A549 (cell line): ENCODE measurements around the gene CDC20. TPM values are rescaled to one million over a fixed set of nuclear protein-coding genes. Genes with fewer than 3 reads are reported as not detected.

Experiments used
- ATAC-seq, 2 experiments: fragments of 200-7000 bp in 1 of 2; fragments of >200 bp in 1 of 2; cut with Nextera tagmentation in 1 of 2; cut with Tn5 transposase in 1 of 2; 3 replicates each; pipeline versions ENCODE4 v1.8.0 to v1.9.1; 2018 to 2020; ENCODE audit warnings: mild to moderate bottlenecking in 1 of 2, moderate library complexity in 1 of 2
- CTCF ChIA-PET: fragments of 300-600 bp; sonication (Branson Sonifier 250); formaldehyde crosslinking; extraction: SDS; loops from one replicate; lab custom pipeline; 2021; ENCODE audit warnings: antibody characterized with exemption, inconsistent platforms; lab: Yijun Ruan, JAX
- POLR2A ChIA-PET: fragments of 350-600 bp; formaldehyde crosslinking; extraction: SDS; loops from one replicate; lab custom pipeline; 2021; ENCODE audit warnings: antibody characterized with exemption, inconsistent platforms; lab: Yijun Ruan, JAX
- DNase-seq, 2 experiments: peaks; one replicate each; pipeline versions ENCODE4 v3.0.0 to v3.0.0-alpha.2; 2011 to 2016; ENCODE audit warnings: low read depth in 1 of 2, low spot score in 1 of 2
- FAIRE-seq: peaks from 2 replicates; lab custom pipeline; 2011; peaks lifted over from hg19 to GRCh38; lab: Jason Lieb, UNC
- H3K27ac ChIP-seq, 2 experiments: fragments of >200 bp; sonication (Bioruptor Twin); formaldehyde crosslinking; 3 replicates each; pipeline ENCODE4 v1.5.1; 2016 to 2017
- H3K4me1 ChIP-seq: fragments of >200 bp; sonication (Bioruptor Twin); formaldehyde crosslinking; 3 replicates; pipeline ENCODE4 v1.6.1; 2016
- H3K4me2 ChIP-seq: fragments of >200 bp; sonication (Bioruptor Twin); formaldehyde crosslinking; 3 replicates; pipeline ENCODE4 v1.6.1; 2016
- H3K4me3 ChIP-seq: fragments of >200 bp; sonication (Bioruptor Twin); formaldehyde crosslinking; 3 replicates; pipeline ENCODE4 v1.5.1; 2016
- H3K9me3 ChIP-seq: fragments of >200 bp; sonication (Bioruptor Twin); formaldehyde crosslinking; 3 replicates; pipeline ENCODE4 v1.6.1; 2016
- ATOH8 ChIP-seq: fragments of 250-450 bp; sonication (Bioruptor Pico); IDR thresholded peaks from 2 replicates; pipeline ENCODE4 v1.5.0; 2020; ENCODE audit warnings: low read depth, mild to moderate bottlenecking, moderate library complexity
- BHLHE40 ChIP-seq: IDR thresholded peaks from 2 replicates; pipeline ENCODE4 v1.6.1; 2012; ENCODE audit warnings: low read depth, low read length, inconsistent platforms
- CBX2 ChIP-seq: fragments of 200-600 bp; sonication (generic); IDR thresholded peaks from 2 replicates; pipeline ENCODE4 v1.6.1; 2016; ENCODE audit warnings: low read depth, mild to moderate bottlenecking, borderline replicate concordance
- CEBPB ChIP-seq, 2 experiments: fragments of >200 bp in 1 of 2; sonication (Bioruptor Twin) in 1 of 2; formaldehyde crosslinking in 1 of 2; IDR thresholded peaks; 2 replicates each; pipeline ENCODE4 v1.6.1; 2012 to 2016
- CHD2 ChIP-seq: fragments of 150-350 bp; IDR thresholded peaks from 2 replicates; pipeline ENCODE4 v1.6.1; 2014; ENCODE audit warnings: low read length; ENCODE audit not compliant: partially characterized antibody
- E2F6 ChIP-seq: IDR thresholded peaks from 2 replicates; pipeline ENCODE4 v1.6.1; 2012; ENCODE audit warnings: low read depth, borderline replicate concordance
- EHMT2 ChIP-seq: fragments of 200-600 bp; sonication (generic); IDR thresholded peaks from 2 replicates; pipeline ENCODE4 v1.6.1; 2016; ENCODE audit warnings: antibody characterized with exemption, low read depth, mild to moderate bottlenecking, moderate library complexity
- EP300 ChIP-seq, 2 experiments: fragments of >200 bp; sonication (Bioruptor Twin); formaldehyde crosslinking; IDR thresholded peaks; 2 replicates in 1 of 2; 3 replicates in 1 of 2; pipeline ENCODE4 v1.6.1; 2016 to 2017
- FOSB ChIP-seq: fragments of 250-450 bp; sonication (Bioruptor Pico); IDR thresholded peaks from 2 replicates; pipeline ENCODE4 v1.5.0; 2020; ENCODE audit warnings: mild to moderate bottlenecking, moderate library complexity
- GATA3 ChIP-seq: IDR thresholded peaks from 2 replicates; pipeline ENCODE4 v1.6.1; 2012; ENCODE audit warnings: borderline replicate concordance
- HDAC2 ChIP-seq: fragments of 200-600 bp; sonication (generic); IDR thresholded peaks from 2 replicates; pipeline ENCODE4 v1.6.1; 2016
- HES2 ChIP-seq: fragments of >200 bp; sonication (Bioruptor Twin); formaldehyde crosslinking; IDR thresholded peaks from 2 replicates; pipeline ENCODE4 v1.6.1; 2016
- HOXB13 ChIP-seq: fragments of 250-450 bp; sonication (Bioruptor Pico); IDR thresholded peaks from 2 replicates; pipeline ENCODE4 v1.5.0; 2020; ENCODE audit warnings: low read depth, mild to moderate bottlenecking, moderate library complexity
- JUN ChIP-seq, 2 experiments: fragments of >200 bp; sonication (Bioruptor Twin); formaldehyde crosslinking; IDR thresholded peaks; 2 replicates in 1 of 2; 3 replicates in 1 of 2; pipeline ENCODE4 v1.6.1; 2016 to 2017
- JUNB ChIP-seq: fragments of >200 bp; sonication (Bioruptor Twin); formaldehyde crosslinking; IDR thresholded peaks from 2 replicates; pipeline ENCODE4 v1.6.1; 2016
- KDM5A ChIP-seq: fragments of 200-600 bp; sonication (generic); IDR thresholded peaks from 2 replicates; pipeline ENCODE4 v1.6.1; 2016; ENCODE audit warnings: antibody characterized with exemption, mild to moderate bottlenecking
- MAZ ChIP-seq: fragments of 150-350 bp; IDR thresholded peaks from 2 replicates; pipeline ENCODE4 v1.6.1; 2014; ENCODE audit warnings: antibody characterized with exemption, low read depth, low read length, borderline replicate concordance
- MYC ChIP-seq: IDR thresholded peaks from 2 replicates; pipeline ENCODE4 v1.6.1; 2012; ENCODE audit warnings: mild to moderate bottlenecking, inconsistent platforms, low read length, improper control_type of control experiment, borderline replicate concordance
- NR3C1 ChIP-seq: fragments of >200 bp; sonication (Bioruptor Twin); formaldehyde crosslinking; IDR thresholded peaks from 3 replicates; pipeline ENCODE4 v1.6.1; 2017
- POLR2A ChIP-seq: IDR thresholded peaks from 2 replicates; pipeline ENCODE4 v1.6.1; 2012; ENCODE audit warnings: mild to moderate bottlenecking, low read length
- RAD21 ChIP-seq, 2 experiments: fragments of >200 bp in 1 of 2; sonication (Bioruptor Twin) in 1 of 2; formaldehyde crosslinking in 1 of 2; IDR thresholded peaks in 1 of 2; conservative IDR thresholded peaks in 1 of 2; 2 replicates in 1 of 2; 3 replicates in 1 of 2; pipeline ENCODE4 v1.6.1; 2012 to 2018; ENCODE audit warnings: inconsistent platforms in 1 of 2
- RFX5 ChIP-seq: fragments of 450-650 bp; IDR thresholded peaks from 2 replicates; pipeline ENCODE4 v1.7.1; 2014; ENCODE audit warnings: antibody characterized with exemption, mild to moderate bottlenecking, moderate library complexity
- RNF2 ChIP-seq: fragments of 200-600 bp; sonication (generic); IDR thresholded peaks from 2 replicates; pipeline ENCODE4 v1.6.1; 2016; ENCODE audit warnings: low read depth, mild to moderate bottlenecking, antibody characterized with exemption, moderate library complexity, borderline replicate concordance
- SMC3 ChIP-seq: fragments of >200 bp; sonication (Bioruptor Twin); formaldehyde crosslinking; IDR thresholded peaks from 3 replicates; pipeline ENCODE4 v1.6.1; 2018; ENCODE audit warnings: inconsistent platforms
- SREBF2 ChIP-seq: fragments of 450-650 bp; IDR thresholded peaks from 2 replicates; pipeline ENCODE4 v1.6.1; 2014; ENCODE audit warnings: mild to moderate bottlenecking, moderate library complexity
- TP53 ChIP-seq: fragments of 250-450 bp; sonication (Bioruptor Pico); IDR thresholded peaks from 2 replicates; pipeline ENCODE4 v1.5.0; 2021; ENCODE audit warnings: mild to moderate bottlenecking, moderate library complexity
- USF2 ChIP-seq: fragments of 450-650 bp; IDR thresholded peaks from 2 replicates; pipeline ENCODE4 v1.6.1; 2014; ENCODE audit warnings: antibody characterized with exemption
- ZC3H11A ChIP-seq: fragments of 450-650 bp; IDR thresholded peaks from 2 replicates; pipeline ENCODE4 v1.6.1; 2014; ENCODE audit warnings: antibody characterized with exemption, mild to moderate bottlenecking
- WGBS: methylation state at CpG from one replicate; pipeline ENCODE4 v1.1.6; 2017; ENCODE audit errors: missing lambda C conversion rate; 5-methylcytosine and 5-hydroxymethylcytosine counted together
- polyA plus RNA-seq, 4 experiments: library from polyadenylated mRNA; depleted of rRNA in 3 of 4; stranded (reverse); fragments of >200 nt; fragmentation: RNase III in 1 of 4; extraction: RNeasy Plus Mini Kit Qiagen cat#74134 plus additional on column Dnase treatment in 1 of 4; gene quantifications; 2 replicates in 3 of 4; 3 replicates in 1 of 4; pipeline ENCODE4 v1.2.3, GENCODE V29; 2011 to 2017

The CDC20 gene
- polyA plus RNA-seq, 2 of the 4 experiments (the other 2 are of a cell fraction), result 73.8 to 116 TPM

GRCh38 chr1:43340559-43340958 lies 18.2 kb upstream of the CDC20 start:
- 15% methylated on average over 1 of the region's 1 CpG for WGBS
- no peak overlapping the region for H3K27ac ChIP-seq
- no peak for DNase-seq
- no peaks in the 10 kb centered on the region for H3K4me1 ChIP-seq
- H3K9me3 ChIP-seq, result no peaks in the 10 kb centered on the region
- ChIA-PET POLR2A (no interaction called here), CTCF (no interaction called here)
- no peak for FAIRE-seq
- TF ChIP-seq POLR2A (no peak), ZC3H11A (no peak), EP300 (IDR thresholded peaks at IDR 0.05) (no peak), CHD2 (no peak), MAZ (no peak), MYC (no peak), USF2 (no peak), JUNB (no peak), HDAC2 (no peak), HOXB13 (CRISPR knock-in tag) (no peak), HES2 (no peak), E2F6 (no peak), EHMT2 (no peak), SREBF2 (no peak), SMC3 (no peak), JUN (IDR thresholded peaks at IDR 0.05) (no peak), CEBPB (IDR thresholded peaks at IDR 0.05) (no peak), NR3C1 (no peak), FOSB (CRISPR knock-in tag) (no peak)
- no peak overlapping the region for H3K4me3 ChIP-seq
- H3K4me2 ChIP-seq, result no peak overlapping the region
- ATAC-seq, result no peak

GRCh38 chr1:43344267-43344850 lies 14.4 kb upstream of the CDC20 start:
- ATAC-seq (no peak), DNase-seq (no peak), FAIRE-seq (no peak)
- ChIA-PET POLR2A (no interaction called here), CTCF (no interaction called here)
- TF ChIP-seq JUN (IDR thresholded peaks at IDR 0.05) (no peak), CEBPB (IDR thresholded peaks at IDR 0.05) (no peak), KDM5A (no peak), CBX2 (no peak), TP53 (CRISPR knock-in tag) (no peak), GATA3 (no peak), RFX5 (no peak), RAD21 (conservative IDR thresholded peaks at IDR 0.05 in 1 of 2, IDR thresholded peaks at IDR 0.05 in 1 of 2) (no peak), BHLHE40 (no peak), ATOH8 (CRISPR knock-in tag) (no peak), HDAC2 (no peak), RNF2 (no peak)
- Histone ChIP-seq H3K9me3 (no peaks in the 10 kb centered on the region), H3K4me3 (no peak overlapping the region), H3K4me1 (peaks cover 3% of the 10 kb centered on the region; the same call in 1 of the 3 replicates), H3K4me2 (no peak overlapping the region), H3K27ac (no peak overlapping the region)
- WGBS, result 91% methylated on average over 4 of the region's 4 CpGs
